HTR-8/SVneo (cell line): ENCODE measurements around the gene NIPAL4.

Experiments used
- DNase-seq: peaks from one replicate; pipeline ENCODE4 v3.0.0; 2011; ENCODE audit warnings: low spot score, mixed read lengths; ENCODE audit not compliant: insufficient read length
- FAIRE-seq: peaks from 2 replicates; lab custom pipeline; 2011; peaks lifted over from hg19 to GRCh38; lab: Jason Lieb, UNC

The NIPAL4 gene

DNA sequence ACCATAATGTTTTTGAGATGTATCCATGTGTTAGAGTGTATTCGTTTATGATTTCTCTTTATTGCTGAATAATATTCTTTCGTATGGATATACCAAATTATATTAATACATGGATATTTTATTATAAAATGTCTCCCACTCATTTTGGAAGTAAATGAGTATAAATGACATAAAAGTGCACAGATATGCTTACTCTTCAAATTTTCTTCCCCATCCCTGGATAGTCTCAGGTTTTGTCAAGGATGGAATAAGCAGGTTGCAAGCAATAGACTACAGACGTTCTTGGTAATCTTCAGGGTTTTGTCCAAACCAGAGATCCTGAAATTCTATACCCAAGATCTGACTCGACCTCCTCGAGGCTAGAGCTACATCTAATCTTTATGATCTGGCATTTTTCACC lies 50.7 kb downstream of the NIPAL4 start:
- DNase-seq (no peak), FAIRE-seq (no peak)

DNA sequence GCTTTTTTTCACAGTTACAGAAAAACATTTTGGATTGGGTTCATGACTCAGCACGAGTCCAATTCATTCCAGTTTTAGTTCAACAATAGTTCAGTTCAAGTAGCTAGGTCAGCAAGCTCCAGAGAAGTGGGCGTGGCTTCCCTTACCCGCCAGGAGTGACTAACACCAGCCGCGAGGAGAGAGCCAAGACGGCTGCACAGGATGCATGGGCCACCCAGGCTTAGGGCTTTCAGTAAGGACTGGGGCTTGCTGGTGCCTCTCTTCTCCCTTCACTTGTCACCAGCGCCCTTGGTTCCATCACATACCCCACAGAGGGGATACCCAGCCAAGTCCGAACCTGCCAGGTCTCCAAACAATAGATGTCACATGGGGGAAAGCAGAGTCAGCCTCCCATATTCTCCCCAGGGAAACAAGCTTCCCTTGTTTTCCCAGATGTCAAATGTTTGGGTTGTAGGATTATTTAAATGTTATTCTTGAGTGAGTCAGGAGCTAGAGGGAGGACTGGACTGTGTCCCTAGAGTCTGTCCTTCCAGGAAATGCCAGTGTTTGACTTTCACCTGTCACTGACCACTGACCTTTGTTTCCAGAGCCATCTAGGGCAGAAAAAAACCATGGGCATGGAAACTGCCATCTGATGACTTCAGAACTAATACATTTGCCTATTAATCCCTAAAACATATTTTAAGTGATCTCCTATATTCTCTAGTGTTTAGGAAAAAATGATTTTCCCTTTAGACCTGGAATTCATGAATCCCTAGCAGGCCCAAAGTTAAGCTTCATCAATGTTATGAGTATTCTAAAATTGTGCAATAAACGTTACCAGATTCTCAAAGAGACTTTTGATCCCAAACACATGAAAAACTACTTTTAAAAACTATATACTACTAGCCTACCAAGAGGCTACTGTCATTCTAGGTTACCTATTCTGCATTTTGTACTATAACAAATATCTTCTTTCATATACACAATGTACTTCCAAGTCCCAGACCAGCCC lies 51.9 kb downstream of the NIPAL4 start:
- FAIRE-seq (peak; percentile 86), DNase-seq (peak; percentile 86)

DNA sequence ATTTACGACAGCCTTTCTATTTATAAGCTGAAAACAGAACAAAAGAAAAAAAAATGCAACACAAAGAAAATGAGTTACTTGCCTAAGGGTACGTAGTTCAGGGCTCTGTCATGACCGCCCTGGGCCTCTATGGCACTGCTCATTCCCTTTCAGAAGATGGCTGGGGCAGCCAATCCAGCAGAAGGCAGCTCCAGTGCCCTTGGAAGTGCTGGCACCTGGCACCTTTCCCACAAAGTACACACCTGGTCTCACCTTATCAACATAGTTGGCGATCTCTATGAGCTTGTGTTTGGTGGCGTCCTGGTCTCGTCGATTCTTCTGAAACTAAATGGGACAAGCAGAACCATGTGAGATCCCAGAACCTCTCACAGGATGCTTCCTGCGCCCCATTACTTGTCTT lies 53.2 kb downstream of the NIPAL4 start:
- FAIRE-seq, result no peak

DNA sequence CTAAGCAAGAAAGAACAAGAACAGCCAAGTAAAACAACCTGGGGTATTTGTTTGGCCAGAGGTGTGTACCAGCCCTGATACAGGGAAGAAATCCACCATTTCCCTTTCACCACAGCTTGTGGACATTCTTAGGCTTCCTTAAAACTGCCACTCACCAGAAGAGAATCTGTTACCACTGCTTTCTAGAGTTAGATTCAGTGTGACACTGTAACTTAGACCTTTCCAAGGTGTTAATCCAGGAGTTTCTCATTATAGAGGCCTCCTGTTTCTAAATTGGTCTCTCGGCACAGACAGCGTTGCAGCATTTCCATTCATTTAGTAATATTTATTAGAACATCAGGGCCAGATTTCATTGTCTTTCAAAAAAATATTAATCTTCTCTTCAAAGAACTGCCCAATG lies 55.0 kb downstream of the NIPAL4 start:
- FAIRE-seq (no peak), DNase-seq (no peak)

More for the DNA sequence above, 53.2 kb downstream of the NIPAL4 start:
- no peak for DNase-seq

DNA sequence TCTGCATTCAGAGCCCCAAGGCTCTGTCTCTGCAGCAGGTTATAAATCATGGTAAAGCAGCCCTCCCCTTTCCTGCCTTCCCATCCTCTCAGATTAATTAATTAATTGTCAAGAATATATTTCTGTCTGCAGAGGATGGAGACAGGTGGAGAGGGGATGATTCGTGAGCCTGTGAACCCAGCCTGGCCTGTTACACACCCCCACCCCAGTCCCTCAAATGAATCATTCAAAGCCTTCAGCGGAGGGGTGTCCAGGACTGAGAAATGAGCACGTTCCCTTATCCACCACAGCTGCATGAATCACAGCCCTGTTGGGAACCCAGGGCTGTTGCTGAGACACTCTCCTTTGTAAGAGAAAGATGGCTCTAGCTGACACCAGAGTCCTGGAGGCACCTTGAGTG lies 56.0 kb downstream of the NIPAL4 start:
- FAIRE-seq, result peak; percentile 38
- peak; percentile 81 for DNase-seq

DNA sequence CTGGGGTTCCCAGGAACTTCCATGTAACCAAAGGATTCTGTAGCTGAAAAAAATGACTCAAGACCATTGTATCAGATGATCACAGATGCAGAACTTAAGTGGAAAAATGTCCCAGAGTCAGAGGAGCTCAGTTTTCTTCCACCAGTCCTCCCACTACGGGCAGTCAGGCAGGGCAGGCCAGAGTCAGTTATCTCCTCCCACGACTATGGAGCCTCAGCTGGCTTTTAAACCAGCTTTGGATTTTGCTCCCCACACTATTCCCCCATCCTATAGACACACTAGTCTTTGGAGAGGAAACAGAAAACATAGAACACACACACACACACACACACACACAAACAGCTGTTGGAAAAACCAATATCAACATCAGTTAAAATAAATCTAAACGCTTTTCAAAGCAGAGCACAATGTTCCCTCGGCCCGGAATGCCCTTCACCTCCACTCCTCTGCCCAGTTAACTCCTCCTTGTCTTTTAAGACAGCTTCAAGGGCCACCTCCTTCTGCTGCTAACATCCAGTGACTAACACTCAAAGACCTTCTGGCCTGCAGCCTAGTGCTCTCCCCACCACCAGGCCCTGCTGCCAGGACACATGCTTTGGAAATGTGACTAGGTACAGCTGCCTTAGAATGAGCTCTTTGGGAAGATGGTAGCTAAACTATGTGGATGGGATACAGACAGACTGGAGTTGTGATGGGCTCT lies 56.8 kb downstream of the NIPAL4 start:
- FAIRE-seq (peak; percentile 26), DNase-seq (peak; percentile 70)

DNA sequence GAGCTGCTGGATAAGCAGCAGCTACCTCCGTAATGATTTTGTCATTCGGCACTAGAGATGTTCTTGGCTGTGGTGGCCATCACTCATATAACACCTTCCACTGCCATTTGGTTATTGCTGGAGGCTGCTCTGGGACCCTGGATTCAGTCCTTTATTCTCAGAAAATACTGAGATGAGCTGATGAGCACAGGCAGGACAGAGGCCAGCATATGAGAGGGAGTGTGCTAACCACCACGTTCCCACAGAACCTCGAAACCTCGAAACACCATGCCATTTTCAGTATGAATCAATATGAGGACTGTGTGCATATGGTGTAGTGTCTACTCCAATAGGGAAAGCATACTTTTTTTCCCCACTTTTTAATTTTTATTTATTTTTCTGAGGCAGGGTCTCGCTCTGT lies 59.0 kb downstream of the NIPAL4 start:
- no peak for FAIRE-seq
- no peak for DNase-seq

DNA sequence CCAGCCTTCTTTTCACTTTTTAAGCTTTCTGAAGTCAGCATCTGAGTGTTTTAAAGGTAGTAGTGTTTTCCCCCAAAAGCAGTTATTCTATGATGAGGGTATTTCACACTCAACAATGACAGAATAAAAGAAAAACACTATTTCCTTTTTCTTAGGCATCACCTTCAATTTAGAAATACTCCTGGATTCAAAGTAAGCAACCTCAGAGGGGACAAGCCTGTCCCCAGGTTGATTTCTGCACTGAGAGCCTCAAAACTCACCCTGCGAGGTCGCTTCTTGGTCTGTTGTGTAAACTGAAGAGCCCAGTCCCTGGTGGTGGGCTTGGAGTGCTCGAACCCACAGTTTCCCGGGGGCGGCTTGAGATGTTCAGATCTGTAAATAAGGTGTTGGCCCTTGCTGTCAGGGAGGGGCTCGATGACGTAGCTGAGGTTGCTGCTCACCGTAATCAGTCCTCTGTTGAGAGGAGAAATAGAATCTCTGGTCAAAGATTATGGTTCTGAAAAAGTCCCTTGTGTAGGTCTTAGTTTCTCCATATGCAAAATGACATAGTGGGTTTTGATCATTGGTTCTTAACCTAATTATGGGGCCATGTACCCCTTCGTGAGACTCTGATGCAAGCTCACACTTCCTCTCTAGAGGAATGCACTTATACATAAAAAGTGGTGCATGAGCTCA lies 59.7 kb downstream of the NIPAL4 start:
- FAIRE-seq (no peak), DNase-seq (no peak)

DNA sequence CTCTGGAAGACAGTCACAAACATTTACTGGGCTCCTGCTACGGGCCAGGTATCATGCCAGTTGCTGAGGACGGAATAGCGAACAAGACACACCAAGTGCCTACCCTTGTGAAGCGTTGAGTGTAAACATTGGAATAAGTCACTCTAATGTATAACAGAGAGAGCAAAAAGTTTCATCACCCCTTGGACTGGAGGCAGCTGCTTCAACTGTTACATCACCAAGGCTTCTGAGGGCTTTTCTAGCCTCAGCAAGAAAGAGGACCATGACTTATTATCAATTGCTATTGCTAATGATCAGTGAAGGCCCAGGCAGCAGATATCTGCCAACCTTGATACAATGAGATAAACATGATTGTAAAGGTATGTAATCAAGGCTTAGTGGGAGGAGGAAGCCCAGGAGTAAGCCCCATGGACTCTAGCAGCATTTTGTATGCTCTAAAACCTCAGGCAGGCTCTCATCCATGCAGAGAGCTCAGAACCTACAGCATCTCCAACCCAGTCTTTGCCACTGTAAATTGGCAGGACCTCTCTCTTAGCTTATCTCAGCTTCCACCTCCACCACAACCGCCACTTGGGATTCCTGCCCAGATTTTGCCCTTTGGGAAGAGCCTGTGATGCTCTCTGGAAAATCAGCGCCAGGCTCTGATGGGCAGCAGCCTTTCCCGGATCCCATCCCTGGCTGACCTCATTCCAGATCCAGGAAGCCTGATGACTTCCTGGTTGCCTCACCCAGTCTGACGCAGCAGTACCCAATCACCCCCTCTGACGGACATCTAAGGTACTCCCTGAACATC lies 61.1 kb downstream of the NIPAL4 start:
- no peak for FAIRE-seq

DNA sequence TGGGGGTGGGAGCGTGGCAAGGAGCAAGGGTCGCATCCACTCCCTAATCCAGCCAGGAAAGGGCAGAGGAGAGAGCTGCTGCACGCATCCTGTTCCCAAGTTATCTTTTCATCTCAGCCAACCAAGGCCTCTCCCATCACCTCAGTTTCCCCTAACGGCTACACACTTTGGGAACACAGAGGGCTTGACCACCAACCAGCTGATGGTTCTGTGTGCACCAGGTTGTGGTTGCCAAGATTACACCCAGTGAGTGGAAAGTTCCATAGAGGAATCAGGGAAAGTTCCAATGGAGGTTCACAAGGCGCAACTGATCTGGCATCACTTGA lies 61.7 kb downstream of the NIPAL4 start:
- DNase-seq (no peak), FAIRE-seq (no peak)

More for the DNA sequence above, 61.1 kb downstream of the NIPAL4 start:
- no peak for DNase-seq

DNA sequence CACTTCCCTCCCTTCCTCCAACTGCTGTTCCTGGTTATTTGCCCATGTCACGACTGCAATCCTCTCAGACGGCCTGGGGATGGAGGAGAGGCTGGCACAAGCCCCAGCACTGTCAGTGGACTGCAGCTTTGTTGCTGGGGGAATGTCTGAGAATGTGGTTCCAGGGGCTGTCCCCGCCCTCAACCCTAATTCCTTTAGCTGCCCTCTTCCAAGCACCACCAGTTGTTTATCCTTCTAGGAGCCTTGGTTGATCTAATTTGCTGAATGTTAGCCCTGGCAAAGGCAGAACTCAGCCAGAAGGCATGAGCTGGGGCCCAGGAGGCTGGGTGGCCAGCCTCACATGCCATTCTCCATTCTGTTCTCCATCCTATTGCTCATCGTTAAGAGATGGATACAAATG lies 64.0 kb downstream of the NIPAL4 start:
- FAIRE-seq, result no peak
- DNase-seq, result no peak
